ENCODE data around the gene KCNJ18.
"Not testable (repeated sequence)": the region's sequence is repeated elsewhere in the genome, so short reads cannot be mapped to it uniquely, and the experiment has no call there.

KCNJ18 gene

DNA sequence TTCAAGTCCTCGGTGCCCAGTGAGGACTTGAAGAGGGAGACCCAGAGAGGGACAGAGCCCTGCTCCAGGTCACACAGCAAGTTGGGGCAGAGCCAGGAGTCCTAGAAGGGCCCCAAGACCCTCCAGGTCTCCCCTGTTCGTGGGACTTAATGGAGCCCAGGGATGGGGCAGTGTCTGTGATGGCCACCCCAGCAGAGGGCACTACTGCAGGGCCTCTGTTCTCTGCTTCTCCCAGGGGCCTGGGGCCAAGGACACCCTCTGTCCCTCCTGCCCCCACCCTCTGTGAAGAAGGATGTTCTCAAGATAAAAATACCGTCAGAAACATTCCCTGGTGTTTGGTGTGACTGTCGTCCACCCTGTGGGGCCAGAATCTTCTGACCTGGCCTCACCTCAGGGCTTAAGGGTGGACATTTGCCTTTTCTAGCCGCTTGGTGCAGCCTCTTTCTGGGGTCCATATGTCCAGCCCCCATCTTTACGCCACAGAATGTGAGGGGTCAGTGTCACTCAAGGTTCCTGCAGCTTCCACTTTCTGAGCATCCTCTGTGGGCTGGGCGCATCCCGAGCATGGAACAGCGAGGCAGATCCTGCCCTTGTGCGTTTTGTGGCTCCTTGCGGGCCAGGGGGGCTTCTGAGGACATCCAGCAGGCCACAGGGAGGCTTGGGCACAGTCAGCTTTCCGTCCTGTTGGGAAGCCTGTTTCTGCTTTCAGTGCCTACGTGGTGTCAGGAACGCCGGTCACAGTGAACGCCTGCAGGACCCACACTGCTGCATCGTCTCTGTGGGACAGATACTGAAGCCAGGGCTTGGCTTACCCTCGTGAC, at the start of gene KCNJ18:
Gene KCNJ18, plus strand, starts transcription at position 641 of the 821 bp plus-strand sequence. CDS start 10,264 bp downstream, outside the sequence.
- DNase-seq (ENCODE audit: low read depth in 2 of 3, low spot score in 2 of 3) = not testable (repeated sequence)

DNA sequence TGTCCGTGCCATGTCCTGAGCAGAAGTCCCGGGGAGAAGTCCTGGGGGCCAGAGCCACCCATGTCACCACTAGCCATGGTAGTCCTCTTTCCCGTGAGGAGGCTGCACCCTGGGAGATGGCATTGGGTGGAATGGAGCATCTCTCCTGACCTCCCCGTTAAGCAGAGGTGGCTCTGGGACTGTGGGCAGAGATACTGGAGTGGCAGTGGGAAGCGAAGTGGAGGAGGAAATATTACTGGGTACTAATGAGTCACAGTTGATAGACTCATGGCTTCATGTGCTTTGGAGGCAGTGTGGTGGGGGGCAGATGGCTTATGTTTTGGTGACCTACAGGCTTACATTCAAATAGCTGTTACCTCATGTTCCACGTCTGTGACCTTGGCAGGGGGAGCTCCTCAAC, 44.2 kb upstream of the KCNJ18 start:
- DNase-seq (ENCODE audit: low read depth in 2 of 3, low spot score in 2 of 3) = not testable (repeated sequence)

DNA sequence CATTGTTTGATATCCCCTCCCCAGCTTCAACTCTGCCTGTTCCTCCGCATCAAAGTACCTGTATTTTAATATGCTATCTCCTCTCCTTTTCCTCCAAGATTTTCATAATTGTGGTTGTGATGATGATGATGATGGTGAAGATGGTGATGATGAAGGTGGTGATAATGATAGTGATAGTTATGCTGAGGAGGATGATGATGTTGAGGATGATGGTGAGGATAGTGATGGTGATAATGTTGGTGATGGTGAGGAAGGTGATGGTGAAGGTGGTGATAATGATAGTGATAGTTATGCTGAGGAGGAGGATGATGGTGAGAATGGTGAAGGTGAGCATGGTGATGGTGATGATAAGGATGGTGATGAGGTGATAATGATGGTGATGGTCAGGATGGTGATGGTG, 42.3 kb upstream of the KCNJ18 start:
- not testable (repeated sequence) for DNase-seq (ENCODE audit: low read depth in 2 of 3, low spot score in 2 of 3)

DNA sequence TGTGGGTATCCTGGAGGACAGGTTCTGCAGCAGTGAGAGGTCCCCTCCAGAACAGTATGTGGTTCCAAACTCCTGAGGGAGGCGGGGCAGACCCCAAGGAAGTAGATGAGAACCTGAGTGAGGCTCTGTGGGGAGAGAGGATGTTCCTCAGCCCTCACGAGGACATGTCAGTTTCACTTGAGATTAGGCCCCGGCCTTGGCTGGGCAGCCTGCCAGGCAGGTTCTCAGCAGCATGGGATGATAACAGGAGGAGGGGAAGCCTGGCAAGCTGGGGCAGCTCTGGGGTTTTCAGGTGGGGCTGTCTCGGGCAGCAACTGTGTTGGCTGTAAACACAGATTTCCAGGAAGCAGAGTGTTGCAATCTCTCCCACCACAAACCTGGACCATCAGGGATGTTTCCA, 40.3 kb upstream of the KCNJ18 start:
- DNase-seq (ENCODE audit: low read depth in 2 of 3, low spot score in 2 of 3) = not testable (repeated sequence)

DNA sequence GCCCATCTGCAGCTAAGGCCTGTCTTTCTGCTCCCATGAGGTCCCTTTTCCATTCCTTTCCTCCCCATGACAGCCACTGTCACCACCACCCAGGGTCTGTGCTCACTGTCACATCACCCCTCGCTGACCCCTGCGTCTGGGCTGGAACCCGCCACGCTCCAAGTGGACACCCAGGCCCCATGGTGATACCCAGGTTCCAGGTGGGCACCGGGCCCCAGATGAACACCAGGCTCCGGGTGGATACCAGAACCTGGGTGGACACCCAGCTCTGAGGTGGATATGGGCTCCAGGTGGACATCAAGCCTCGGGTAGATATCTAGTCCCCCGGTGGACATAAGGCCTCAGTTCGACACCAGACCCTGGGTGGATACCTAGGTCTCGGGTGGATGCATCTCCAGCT, 39.1 kb upstream of the KCNJ18 start:
- DNase-seq (ENCODE audit: low read depth in 2 of 3, low spot score in 2 of 3) = not testable (repeated sequence)

DNA sequence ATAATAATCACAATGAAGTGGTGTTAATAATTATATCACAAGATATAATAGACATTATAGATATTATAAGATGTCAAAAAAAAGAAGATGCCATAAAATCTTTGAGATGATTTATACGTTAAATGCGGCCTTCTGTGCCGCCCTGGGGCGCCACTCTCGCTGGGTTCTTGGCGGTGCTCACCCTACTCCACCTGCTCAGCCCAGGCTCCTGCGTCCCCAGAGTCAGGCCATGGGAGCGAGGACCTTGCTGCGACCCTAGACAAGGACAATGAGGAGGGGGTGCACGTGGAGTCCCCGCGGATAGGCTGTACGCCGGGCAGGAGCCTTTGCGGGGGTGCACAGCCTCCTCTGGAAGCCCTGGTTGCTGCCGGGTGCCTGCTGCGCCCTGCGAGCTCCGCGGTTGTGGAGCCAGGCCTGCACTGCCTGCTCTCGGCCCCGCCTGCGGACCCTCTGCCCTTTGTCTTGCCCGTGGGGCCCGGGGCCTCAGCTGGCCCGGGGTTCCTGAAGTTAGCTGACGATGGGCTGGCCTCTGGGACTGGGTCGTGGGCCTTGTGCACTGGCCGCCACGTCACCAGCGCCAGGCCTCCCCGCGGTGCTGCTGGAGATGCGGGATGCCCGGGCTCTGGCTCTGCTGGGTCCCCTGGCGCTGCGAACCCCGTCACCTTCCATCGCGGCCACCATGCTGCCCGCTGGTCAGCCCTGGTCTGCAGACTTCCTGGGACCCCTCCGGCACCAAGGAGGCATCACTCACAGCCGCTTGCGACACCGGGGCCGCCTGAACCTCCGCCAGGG, 35.6 kb upstream of the KCNJ18 start:
- not testable (repeated sequence) for DNase-seq (ENCODE audit: low read depth in 2 of 3, low spot score in 2 of 3)

DNA sequence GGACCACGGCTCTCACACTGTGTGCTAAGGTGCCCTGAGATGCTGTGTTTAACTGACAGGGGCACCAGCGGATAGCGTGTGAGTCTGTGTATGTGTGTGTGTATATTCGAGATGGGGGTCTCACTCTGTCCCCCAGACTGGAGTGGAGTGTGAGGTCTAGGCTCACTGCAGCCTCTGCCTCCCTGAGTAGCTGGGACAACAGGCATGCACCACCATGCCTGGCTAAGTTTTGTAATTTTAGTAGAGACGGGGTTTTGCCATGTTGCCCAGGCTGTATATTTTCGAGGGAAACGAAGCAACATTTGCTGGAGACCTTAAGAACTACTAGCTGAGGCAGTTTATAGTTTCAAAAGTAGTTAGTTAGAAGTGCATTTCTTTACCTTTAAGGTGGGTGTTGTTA, 32.7 kb upstream of the KCNJ18 start:
- not testable (repeated sequence) for DNase-seq (ENCODE audit: low read depth in 2 of 3, low spot score in 2 of 3)

DNA sequence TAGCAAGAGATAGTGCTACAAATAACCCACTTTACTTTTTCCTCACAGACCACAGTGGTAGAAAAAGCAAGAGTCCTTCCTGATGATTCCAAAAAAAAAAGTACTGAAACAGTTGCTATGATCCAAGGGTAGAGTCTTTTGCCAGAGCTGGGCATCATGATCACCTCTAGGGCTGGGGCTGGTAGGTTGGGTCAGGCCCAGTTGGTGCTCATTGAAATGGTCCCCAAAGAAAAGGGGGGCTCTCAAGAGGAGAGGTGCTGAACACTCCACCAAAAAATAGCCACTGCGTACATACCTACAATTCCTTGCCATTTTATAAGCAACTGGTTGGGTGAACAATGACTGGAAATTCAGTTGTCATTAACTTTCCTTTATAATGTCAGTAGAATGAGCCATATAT, 30.9 kb upstream of the KCNJ18 start:
- not testable (repeated sequence) for DNase-seq (ENCODE audit: low read depth in 2 of 3, low spot score in 2 of 3)

DNA sequence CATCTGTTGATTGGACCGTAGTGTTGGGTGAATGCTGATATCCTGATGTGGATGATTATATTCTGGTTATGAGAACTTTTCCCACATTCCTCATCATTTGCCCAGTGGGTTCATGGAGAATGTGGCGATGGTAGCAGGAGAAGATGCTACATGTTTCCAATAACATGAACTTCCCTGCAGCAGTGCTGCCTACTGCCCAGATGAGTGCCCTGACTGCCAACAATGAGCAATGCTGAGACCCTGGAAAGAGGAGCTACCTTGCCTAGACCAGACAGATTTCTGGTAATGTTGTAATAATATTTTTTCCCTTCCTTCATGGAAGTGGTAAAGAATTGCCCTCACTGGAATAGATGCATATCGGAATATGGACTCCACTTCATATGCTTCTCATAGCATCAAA, 29.2 kb upstream of the KCNJ18 start:
- not testable (repeated sequence) for DNase-seq (ENCODE audit: low read depth in 2 of 3, low spot score in 2 of 3)

DNA sequence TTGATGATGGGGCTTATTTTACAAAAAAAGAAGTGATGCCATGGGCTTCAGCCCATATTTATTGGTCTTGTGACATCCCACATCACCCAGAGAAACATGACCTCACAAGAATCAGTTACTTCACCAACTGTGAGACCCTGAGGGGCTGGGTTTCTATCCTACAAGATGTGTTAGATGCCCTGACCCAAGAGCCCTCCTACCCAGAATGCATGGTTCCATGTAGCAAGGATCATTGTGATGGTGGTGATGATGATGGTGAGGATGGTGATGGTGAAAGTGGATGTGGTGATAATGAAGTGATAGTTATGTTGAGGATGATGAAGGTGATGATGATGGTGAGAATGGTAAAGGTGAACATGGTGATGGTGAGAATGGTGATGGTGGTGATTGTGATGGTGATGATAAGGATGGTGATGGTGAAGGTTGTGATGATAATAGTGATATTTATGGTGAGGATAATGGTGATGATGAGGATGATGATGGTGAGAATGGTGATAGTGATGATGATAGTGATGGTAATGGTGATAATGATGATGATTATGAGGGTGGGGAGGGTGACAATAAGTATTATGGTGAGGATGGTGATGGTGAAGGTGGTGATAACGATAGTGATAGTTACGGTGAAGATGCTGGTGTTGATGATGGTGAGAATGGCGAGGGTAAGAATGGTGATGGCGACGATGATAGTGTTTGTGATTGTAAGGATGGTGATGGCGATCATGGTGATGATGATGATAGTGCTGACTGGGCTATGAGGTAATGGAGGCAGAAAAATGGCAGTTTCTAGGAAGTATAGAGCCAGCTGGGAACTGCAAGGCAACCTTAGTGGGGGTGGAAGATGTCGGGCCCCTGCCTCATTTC, 28.5 kb upstream of the KCNJ18 start:
- DNase-seq (ENCODE audit: low read depth in 2 of 3, low spot score in 2 of 3) = not testable (repeated sequence)

DNA sequence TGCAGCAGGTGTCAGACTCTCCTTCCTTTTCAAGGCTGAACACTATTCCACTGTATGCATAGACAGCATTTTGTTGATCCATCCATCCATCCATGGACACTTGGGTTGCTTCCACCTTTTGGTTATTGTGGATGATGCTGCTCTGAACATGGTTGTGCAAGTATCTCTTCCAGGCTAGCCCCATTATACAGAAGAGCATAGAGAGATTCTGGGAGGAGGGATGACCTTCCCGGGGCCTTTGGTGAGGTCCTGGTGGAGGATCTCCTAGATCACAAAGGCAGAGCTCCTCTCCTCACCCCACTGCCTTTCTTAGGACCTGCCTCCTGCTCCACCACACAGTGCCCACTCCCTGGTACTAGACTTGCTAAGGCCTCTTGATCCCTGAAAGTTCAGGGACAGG, 27.2 kb upstream of the KCNJ18 start:
- DNase-seq (ENCODE audit: low read depth in 2 of 3, low spot score in 2 of 3) = not testable (repeated sequence)

DNA sequence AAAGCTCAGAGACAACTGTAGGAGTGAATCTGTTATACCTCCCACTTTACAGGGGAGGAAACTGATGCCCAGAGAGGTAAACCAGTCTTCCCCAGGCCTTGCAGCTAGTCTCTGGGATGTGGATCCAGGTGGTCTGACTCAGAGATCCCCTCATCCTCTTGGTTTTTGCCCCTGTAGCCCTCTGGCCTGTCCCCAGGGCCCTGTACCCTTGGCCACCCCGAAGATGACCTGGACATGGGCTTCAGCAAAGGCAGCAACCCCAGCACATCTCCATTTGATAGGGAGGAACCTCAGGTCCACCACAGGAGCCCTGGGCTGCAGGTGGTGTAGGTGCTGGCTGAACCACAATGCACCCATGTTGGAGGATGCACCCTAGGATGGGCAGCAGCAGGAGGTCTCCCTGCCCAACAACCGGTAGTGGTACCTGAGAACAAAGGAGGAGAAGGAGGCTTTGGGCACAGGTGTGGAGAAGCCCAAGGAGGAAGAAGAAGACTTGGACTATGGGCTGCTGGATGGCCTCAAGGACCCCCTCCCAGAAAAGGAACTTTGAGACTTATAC, 26.3 kb upstream of the KCNJ18 start:
- DNase-seq (ENCODE audit: low read depth in 2 of 3, low spot score in 2 of 3) = not testable (repeated sequence)

DNA sequence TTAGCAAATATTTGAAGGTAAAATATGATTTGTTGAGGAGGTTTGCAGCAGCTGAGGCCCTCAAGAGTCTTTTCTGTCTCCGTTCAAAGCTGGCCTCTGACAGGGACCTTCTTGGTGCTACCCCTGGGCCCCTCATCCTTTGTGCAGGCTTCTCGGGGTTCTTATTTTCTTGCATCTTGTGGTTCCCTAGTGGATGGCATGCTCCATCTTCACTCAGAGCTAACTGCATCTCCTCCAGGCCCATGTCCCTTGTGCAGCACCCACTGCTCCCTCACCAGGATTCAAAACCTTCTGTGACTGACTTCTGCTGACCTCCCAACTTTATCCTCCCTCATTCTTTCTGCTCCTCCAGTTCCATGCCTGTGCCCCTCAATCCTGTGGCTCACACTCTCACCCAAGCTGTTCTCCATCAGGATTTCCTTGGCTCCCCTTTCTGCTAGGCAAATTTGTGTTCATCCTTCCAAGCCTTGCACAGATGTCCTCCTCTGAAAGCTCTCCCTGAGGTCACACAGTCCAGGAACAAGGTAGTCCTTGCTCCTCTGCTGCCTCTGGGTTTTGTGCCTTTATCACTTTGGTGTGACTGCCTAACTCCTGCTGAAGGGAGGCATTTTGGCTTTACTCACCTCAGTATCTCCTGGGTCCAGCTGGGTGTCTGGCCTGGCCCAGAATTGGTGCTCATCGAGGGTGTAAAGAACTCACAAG, 25.5 kb upstream of the KCNJ18 start:
- not testable (repeated sequence) for DNase-seq (ENCODE audit: low read depth in 2 of 3, low spot score in 2 of 3)

DNA sequence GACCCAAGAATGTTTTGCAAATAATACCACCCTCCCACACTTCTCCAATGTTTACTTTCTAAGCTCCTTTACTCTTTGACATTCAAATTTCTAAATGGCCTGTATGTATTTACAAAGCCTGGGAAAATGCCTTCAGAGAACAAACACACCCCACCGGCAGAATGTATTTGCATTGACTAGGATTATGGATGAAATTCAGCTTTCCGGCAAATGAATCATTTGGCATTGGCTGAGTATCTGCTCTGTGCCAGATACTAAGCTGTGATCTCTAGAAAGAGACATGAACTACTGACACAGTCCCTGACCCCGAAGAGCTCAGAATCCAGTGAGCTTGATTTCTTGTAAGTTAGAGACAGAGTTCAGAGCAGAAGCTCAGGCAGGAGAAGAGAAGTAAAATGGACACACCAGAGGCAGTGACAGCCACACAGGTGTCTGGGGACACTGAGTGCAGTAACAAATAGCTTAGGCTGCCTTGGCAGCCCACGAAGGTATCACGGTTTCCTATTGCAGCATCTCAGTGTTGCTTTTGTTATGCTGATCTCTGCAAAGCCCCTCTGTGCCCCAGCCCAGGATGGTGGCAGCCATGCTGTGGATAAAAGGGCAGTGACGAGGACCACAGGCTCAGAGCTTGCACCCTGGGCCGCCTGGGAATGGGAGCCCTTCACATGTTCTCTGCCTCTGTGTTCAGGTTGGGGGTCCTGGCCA, 24.8 kb upstream of the KCNJ18 start:
- DNase-seq (ENCODE audit: low read depth in 2 of 3, low spot score in 2 of 3) = not testable (repeated sequence)

DNA sequence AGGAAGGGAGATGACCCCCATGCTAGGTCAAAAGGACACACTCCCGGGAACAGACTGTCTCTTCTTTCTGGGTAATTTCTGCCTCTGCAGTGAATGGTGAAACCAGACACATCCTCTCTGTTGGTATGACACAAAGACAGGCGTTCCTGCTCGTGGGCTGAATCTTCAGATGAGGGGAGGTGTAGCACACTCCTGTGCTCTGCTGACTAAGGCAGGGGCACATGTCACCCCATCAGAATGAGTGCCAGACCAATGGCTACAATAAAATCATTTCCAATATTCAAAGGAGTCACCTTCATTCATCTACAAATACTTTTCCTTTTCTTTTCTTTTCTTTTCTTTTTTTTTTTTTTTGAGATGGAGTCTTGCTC, 24.2 kb upstream of the KCNJ18 start:
- not testable (repeated sequence) for DNase-seq (ENCODE audit: low read depth in 2 of 3, low spot score in 2 of 3)

DNA sequence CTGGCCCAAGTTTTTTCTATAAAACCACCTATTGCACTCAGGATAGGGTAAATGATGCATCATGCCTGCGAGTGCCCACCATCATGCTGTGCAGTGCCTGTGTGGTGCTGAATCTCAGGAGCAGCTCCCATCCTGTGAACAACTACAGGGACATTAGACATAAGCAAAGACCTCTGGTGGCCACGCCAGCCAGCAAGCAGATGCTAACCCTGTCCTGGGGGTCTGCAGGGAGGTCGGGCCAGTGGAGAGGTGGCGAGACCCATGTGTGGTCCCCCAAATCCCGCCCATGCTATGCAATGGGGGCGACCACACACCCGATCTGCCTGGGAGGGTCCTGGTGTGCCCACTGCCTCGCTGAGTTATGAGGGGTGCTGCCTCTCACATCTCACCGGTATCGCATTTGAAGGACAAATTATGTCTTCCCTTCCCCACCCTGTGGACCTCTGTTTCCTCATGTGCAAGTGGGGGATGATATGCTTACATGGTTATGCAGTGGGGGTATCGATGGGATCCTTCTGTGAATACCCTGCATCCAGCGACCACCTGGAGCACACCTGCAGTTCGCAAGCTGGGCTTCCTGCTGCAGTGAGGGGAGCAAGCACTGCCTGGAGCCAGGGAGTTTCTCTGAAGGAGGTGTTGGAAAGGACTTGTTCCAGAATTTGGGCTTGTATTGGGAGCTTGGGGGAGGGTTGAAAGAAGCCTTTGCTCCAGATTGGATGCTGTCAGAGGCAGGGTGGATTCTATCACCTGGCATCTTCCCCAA, 23.4 kb upstream of the KCNJ18 start:
- not testable (repeated sequence) for DNase-seq (ENCODE audit: low read depth in 2 of 3, low spot score in 2 of 3)

DNA sequence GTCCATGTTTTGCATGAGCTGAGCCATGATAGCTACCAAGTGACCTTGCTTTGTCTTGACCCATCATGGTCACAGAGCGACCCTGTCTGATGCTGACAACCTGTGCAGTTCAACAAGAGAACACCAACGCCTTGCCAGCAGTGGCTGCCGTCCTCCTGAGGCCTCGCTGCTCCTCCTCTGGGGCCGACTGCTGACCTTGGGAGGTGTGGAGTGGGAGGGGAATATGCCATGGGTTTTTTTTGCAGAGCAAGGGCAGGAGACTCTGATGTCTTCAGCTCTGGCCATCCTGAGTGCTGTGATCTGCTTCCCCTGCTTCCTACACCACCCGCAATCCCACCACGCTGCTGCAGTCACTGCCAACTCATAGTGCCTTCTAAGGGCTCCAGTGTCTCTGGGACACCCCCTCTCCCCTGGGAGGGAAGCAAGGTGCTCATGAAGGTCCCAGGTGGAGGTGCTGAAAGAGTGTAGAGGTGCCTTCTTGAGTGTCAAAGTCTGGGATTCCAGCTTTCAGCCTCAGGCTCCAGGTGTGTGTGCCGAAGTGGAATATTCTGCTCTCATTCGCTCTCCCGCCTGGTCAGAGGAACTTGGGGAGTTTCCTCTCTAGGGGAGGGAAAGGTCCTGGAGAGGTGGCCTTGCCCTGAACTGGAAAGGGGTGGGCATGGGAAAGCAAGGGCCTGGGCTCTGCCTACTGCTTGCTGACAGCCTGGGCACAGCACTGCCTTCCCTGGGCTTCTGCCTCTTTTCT, 22.5 kb upstream of the KCNJ18 start:
- DNase-seq (ENCODE audit: low read depth in 2 of 3, low spot score in 2 of 3) = not testable (repeated sequence)
